GM19328 (cell line): ENCODE data around the gene SLC30A1.

Experiments used
- ATAC-seq: cut with Tn5 transposase; IDR thresholded peaks from one replicate; pipeline ENCODE4 v1.9.1; 2021; ENCODE audit warnings: mild to moderate bottlenecking, moderate library complexity; ENCODE audit not compliant: unreplicated experiment

SLC30A1 gene

DNA sequence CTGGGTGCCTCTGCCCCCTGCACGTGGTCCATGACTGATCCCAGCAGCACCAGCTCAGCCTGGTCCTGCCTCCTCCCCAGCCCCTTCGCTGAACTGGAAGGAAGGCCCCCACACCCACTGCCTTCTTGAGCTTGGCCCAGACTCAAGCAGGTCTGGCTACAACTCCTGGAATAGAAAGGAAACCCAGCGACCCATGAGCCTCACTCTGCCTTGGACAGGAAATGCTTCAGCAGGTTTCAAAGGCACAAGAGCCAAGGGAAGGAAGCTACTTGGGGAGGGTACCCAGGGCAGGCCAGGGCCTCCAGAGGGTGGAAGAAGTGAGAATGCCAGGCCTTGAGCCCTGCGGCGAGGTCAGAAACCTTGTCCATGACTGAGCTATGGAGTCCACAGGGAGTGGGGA is 51.1 kb downstream of the SLC30A1 start:
- no peak for ATAC-seq

DNA sequence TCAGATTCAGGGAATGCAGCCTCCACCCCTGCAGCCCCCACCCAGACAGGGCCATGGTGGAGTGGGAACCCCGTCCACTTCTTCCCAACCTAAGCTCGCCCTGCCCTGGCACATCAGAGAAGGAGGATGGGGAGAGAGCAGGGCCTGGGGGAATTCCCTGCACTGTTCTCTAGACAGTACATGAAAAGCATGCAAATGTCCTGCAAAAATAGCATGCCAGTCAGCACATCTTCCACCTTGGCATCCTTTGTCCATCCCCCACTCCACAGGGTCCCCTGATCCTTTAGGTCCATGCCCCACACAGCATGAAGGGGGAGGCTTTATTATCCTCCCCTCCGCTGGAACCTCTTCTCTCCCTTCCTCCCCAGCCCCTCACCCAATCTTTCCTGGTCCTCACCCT is 52.0 kb downstream of the SLC30A1 start:
- ATAC-seq = peak; percentile 66

DNA sequence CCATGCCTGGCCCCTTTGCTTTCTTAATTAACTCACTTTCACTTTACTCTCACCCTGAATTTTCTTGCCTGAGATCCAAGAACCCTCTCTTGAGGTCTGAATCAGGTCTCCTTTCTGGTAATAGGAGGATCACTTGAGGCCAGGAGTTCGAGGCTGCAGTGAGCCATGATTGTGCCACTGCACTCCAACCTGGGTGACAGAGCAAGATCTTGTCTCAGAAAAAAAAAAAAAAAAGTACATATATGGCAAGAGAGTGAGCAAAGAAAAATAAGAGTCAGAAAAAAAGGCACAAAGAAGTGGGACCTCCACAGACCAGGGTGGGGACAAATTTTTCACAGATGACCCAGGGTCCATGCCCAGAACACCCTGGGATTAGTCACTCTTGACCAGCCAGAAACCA is 52.9 kb downstream of the SLC30A1 start:
- ATAC-seq = no peak

DNA sequence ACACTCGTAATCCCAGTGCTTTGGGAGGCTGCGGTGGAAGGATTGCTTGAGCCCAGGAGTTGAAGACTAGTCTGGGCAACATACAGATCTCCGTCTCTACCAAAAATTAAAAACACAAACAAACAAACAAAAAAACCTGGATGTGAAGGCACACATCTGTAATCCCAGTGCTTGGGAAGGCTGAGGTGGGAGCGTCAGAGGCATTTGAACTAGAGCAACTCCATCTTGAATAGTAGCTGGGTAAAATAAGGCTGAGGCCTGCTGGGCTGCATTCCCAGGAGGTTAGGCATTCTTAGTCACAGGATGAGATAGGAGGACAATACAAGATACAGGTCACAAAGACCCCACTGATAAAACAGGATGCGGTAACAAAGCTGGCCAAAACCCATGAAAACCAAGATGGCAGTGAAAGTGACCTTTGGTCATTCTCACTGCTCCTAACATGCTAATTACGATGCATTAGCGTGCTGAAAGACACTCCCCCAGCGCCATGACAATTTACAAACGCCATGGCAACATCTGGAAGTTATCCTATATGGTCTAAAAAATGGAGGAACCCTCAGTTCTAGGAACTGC is 53.8 kb downstream of the SLC30A1 start:
- no peak for ATAC-seq

DNA sequence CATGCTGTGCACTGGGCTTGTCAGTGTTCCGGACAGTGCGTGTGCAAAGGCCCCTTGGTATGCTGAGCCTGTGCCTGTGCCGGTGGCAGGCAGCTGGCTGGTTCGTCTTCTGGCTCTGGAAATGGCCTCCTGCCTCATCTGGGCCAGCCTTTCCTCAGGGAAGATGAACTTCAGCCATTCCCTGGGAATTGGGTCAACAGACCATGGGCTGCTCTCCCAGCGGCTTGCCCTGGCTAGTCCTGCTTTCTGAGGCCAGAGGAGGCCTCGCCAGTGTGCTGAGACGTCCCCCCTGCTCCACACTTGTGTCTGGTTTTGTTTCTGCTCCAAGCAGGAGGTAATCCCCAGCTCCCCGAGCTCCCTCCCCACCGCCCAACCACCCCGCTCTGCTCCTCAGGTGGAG is 54.4 kb downstream of the SLC30A1 start:
- ATAC-seq = no peak

DNA sequence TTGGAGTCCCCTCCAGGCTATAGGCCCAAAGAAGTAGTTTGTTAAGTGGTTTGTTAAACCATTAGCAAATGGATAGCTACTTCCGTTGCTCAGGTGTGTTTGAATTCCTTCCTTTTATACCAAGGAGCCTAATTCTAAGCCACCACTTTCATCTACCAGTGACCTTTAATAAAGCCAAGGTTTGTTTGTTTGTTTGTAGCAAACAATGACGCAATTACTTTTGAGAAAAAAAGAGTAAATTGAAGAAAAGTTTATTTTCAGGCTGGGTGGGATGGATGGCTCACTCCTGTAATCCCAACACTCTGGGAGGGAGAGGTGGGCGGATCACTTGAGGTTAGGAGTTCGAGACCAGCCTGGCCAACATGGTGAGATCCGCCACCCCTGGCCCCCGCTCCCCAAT is 56.2 kb downstream of the SLC30A1 start:
- ATAC-seq = no peak
